Parietal lobe (tissue), 2 donors: ENCODE results near the gene HOXD1. TPM values are rescaled to one million over a fixed set of nuclear protein-coding genes. Genes with fewer than 3 reads are reported as not detected.

Experiments
- small RNA-seq: library from RNA; depleted of rRNA; stranded (forward); fragments of <200 nt; gene quantifications from one replicate; pipeline ENCODE3, GENCODE V24; 2014; ENCODE audit warnings: low replicate concordance
- total RNA-seq: library from RNA; depleted of rRNA; stranded (reverse); fragments of >200 nt; gene quantifications from one replicate; pipeline ENCODE4 v1.2.3, GENCODE V29; 2014

Gene HOXD1
- total RNA-seq = not detected

GRCh38 chr2:176187899-176188773 lies at the start of gene HOXD1:
HOXD1 (plus strand) TSS chr2:176188668; CDS start chr2:176188802, 134 bp downstream.

GRCh38 chr2:176151442-176152287 lies 36.8 kb upstream of the HOXD1 start, which contains the start of gene HOXD4:
HOXD4 (plus strand) TSS chr2:176151550; CDS start chr2:176151634, 84 bp downstream.

GRCh38 chr2:176156807-176157498 lies 31.5 kb upstream of the HOXD1 start, which contains the start of gene HOXD3:
HOXD3 (plus strand) TSS chr2:176157307; CDS start chr2:176169115, 11,808 bp downstream.

Small RNA genes lying within 50 kb of the gene (small RNA-seq; reads per million reads assigned to genes)
- 136 reads per million, percentile 96 among the genes with 10 or more reads in this experiment for gene MIR10B

Other genes starting within 250 kb of the HOXD1 start
- 68.2 TPM for gene LNPK, start 186.4 kb upstream of the HOXD1 start, total RNA-seq
- not detected for gene EVX2, start 104.7 kb upstream of the HOXD1 start, total RNA-seq
- not detected for gene HOXD13, start 95.9 kb upstream of the HOXD1 start, total RNA-seq
- not detected for gene HOXD12, start 88.9 kb upstream of the HOXD1 start, total RNA-seq
- not detected for gene HOXD11, start 81.4 kb upstream of the HOXD1 start, total RNA-seq
- not detected for gene HOXD10, start 71.9 kb upstream of the HOXD1 start, total RNA-seq
- gene HOXD9, start 65.9 kb upstream of the HOXD1 start, total RNA-seq = not detected
- gene HOXD8, start 59.0 kb upstream of the HOXD1 start, total RNA-seq = not detected
- gene HOXD4, start 37.1 kb upstream of the HOXD1 start, total RNA-seq = not detected
- not detected for gene HOXD3, start 31.4 kb upstream of the HOXD1 start, total RNA-seq
- gene MTX2, start 80.8 kb downstream of the HOXD1 start, total RNA-seq = 41.0 TPM